Astrocyte (in vitro differentiated cells and primary cell): Measurements from ENCODE around the gene ACTN1. TPM values are rescaled to one million over a fixed set of nuclear protein-coding genes. Genes with fewer than 3 reads are reported as not detected.
A peak's percentile ranks its signal among the peaks of the same experiment; 100 is the strongest.

Source experiments
- DNase-seq: peaks from one replicate; pipeline ENCODE4 v3.0.0-alpha.2; 2010; ENCODE audit warnings: low read depth
- FAIRE-seq: peaks from 2 replicates; lab custom pipeline; 2011; peaks lifted over from hg19 to GRCh38; lab: Jason Lieb, UNC
- H2AFZ ChIP-seq: 2 replicates; pipeline ENCODE4 v1.6.0; 2012; ENCODE audit warnings: low read depth, low read length, inconsistent platforms
- H3K27ac ChIP-seq: 2 replicates; pipeline ENCODE4 v1.5.1; 2011; ENCODE audit warnings: low read depth, low read length, inconsistent platforms
- H3K27me3 ChIP-seq: 2 replicates; pipeline ENCODE4 v1.6.0; 2011; ENCODE audit warnings: low read length, inconsistent platforms; ENCODE audit not compliant: insufficient read depth
- H3K36me3 ChIP-seq: 2 replicates; pipeline ENCODE4 v1.5.1; 2011; ENCODE audit warnings: low read length, inconsistent platforms; ENCODE audit not compliant: insufficient read depth
- H3K4me1 ChIP-seq: 2 replicates; pipeline ENCODE4 v1.5.1; 2011; ENCODE audit warnings: low read length, inconsistent platforms; ENCODE audit not compliant: insufficient read depth
- H3K4me2 ChIP-seq: 2 replicates; pipeline ENCODE4 v1.6.0; 2012; ENCODE audit warnings: low read length, inconsistent platforms
- H3K4me3 ChIP-seq: 2 replicates; pipeline ENCODE4 v1.5.1; 2011; ENCODE audit warnings: low read depth, mild to moderate bottlenecking, low read length, inconsistent platforms; ENCODE audit not compliant: insufficient read depth
- H3K79me2 ChIP-seq: 2 replicates; pipeline ENCODE4 v1.6.0; 2012; ENCODE audit warnings: mild to moderate bottlenecking, low read length, inconsistent platforms; ENCODE audit not compliant: insufficient read depth
- H3K9ac ChIP-seq: 2 replicates; pipeline ENCODE4 v1.6.0; 2012; ENCODE audit warnings: mild to moderate bottlenecking, low read length, inconsistent platforms
- H3K9me3 ChIP-seq: 2 replicates; pipeline ENCODE4 v1.5.1; 2012; ENCODE audit warnings: low read depth, mild to moderate bottlenecking, low read length, inconsistent platforms; ENCODE audit not compliant: insufficient read depth
- H4K20me1 ChIP-seq: 2 replicates; pipeline ENCODE4 v1.6.0; 2012; ENCODE audit warnings: low read length, inconsistent platforms; ENCODE audit not compliant: insufficient read depth
- H3K27ac Mint-ChIP-seq: one replicate; pipeline ENCODE4 v1.8.0; 2021; ENCODE audit warnings: mild to moderate bottlenecking, mixed read lengths; ENCODE audit not compliant: unreplicated experiment
- H3K27me3 Mint-ChIP-seq: one replicate; pipeline ENCODE4 v1.8.0; 2021; ENCODE audit warnings: low read depth, mixed read lengths; ENCODE audit not compliant: unreplicated experiment
- H3K36me3 Mint-ChIP-seq: one replicate; pipeline ENCODE4 v1.8.0; 2021; ENCODE audit warnings: low read depth, mixed read lengths; ENCODE audit not compliant: unreplicated experiment
- H3K4me1 Mint-ChIP-seq: one replicate; pipeline ENCODE4 v1.8.0; 2021; ENCODE audit warnings: low read depth, mixed read lengths; ENCODE audit not compliant: unreplicated experiment
- H3K4me3 Mint-ChIP-seq: one replicate; pipeline ENCODE4 v1.8.0; 2021; ENCODE audit warnings: mild to moderate bottlenecking, moderate library complexity, mixed read lengths; ENCODE audit not compliant: unreplicated experiment
- H3K9me3 Mint-ChIP-seq: one replicate; pipeline ENCODE4 v1.8.0; 2021; ENCODE audit warnings: mild to moderate bottlenecking, mixed read lengths; ENCODE audit not compliant: unreplicated experiment
- CTCF ChIP-seq: IDR thresholded peaks from 2 replicates; pipeline ENCODE4 v1.5.1; 2011; ENCODE audit warnings: low read depth, mild to moderate bottlenecking, inconsistent platforms, low read length, moderate library complexity; ENCODE audit not compliant: insufficient read depth
- EZH2 ChIP-seq: IDR thresholded peaks from 2 replicates; pipeline ENCODE4 v1.6.1; 2012; ENCODE audit warnings: mild to moderate bottlenecking, low read length, inconsistent platforms; ENCODE audit not compliant: insufficient read depth
- total RNA-seq: library from RNA; stranded (reverse); gene quantifications from 2 replicates; pipeline ENCODE4 v1.2.1, GENCODE V29; 2021

The ACTN1 gene
- total RNA-seq, 1 donor from 2014 or later, result 1,163 TPM

DNA sequence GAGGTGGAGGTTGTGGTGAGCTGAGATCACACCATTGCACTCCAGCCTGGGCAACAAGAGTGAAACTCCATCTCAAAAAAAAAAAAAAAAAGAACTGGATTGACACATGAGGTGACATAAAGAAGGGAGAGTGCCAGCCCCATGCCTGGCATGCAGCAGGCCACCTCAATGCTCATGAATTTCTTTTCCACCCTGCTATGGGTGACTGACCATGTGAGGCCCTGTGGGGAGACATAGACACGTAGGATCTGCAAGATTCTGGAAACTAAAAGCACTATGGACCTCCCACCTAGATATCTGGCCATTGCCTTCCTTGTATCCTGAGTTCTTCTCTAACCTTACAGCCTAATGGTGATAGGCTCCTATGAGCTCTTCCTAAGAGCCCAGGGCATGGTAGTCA lies 5.6 kb upstream of the ACTN1 start:
- DNase-seq, result no peak
- no peak overlapping the region for H3K4me3 Mint-ChIP-seq
- H3K4me1 Mint-ChIP-seq, result peaks cover 50% of the 10 kb centered on the region
- Histone ChIP-seq H3K36me3 (no peaks in the 10 kb centered on the region), H3K9me3 (no peaks in the 10 kb centered on the region), H2AFZ (no peak overlapping the region), H3K4me2 (no peak overlapping the region), H3K27ac (no peak overlapping the region), H3K79me2 (peaks cover 12% of the 10 kb centered on the region), H3K27me3 (no peaks in the 10 kb centered on the region), H3K4me1 (peaks cover 30% of the 10 kb centered on the region), H4K20me1 (no peaks in the 10 kb centered on the region), H3K4me3 (no peak overlapping the region), H3K9ac (no peak overlapping the region)
- TF ChIP-seq CTCF (no peak), EZH2 (no peak)
- no peak overlapping the region for H3K27ac Mint-ChIP-seq
- no peak for FAIRE-seq
- no peaks in the 10 kb centered on the region for H3K27me3 Mint-ChIP-seq
- H3K9me3 Mint-ChIP-seq, result peaks cover 2% of the 10 kb centered on the region
- peaks cover 1% of the 10 kb centered on the region for H3K36me3 Mint-ChIP-seq

DNA sequence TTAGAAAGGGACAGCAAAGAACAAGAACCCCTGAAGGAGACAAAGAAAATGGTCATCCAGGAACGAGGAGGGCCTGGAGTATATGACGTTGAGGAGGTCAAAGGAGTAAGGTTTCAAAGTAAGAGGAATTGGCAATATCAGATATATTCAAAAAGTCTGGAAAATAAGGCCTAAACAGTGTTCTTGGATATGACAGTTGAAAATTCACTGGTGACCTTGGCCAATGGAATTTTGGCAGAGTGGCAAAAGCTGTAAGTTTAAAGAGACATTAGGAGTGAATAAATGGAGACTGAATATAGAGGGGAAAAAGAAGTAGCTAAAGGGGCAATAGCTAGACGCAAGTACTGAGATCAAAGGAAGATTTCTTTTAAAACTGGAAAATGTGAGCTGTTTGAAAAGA lies 4.1 kb upstream of the ACTN1 start:
- H3K79me2 ChIP-seq, result peaks cover 19% of the 10 kb centered on the region
- Mint-ChIP-seq H3K36me3 (peaks cover 1% of the 10 kb centered on the region), H3K4me3 (no peak overlapping the region), H3K27me3 (no peaks in the 10 kb centered on the region), H3K27ac (peak overlapping the region; percentile 91), H3K4me1 (peaks cover 43% of the 10 kb centered on the region), H3K9me3 (peaks cover 2% of the 10 kb centered on the region)
- FAIRE-seq, result no peak
- no peaks in the 10 kb centered on the region for H4K20me1 ChIP-seq
- H3K27me3 ChIP-seq, result no peaks in the 10 kb centered on the region
- no peak overlapping the region for H3K27ac ChIP-seq
- no peaks in the 10 kb centered on the region for H3K9me3 ChIP-seq
- H3K4me1 ChIP-seq, result peaks cover 30% of the 10 kb centered on the region
- H3K9ac ChIP-seq, result no peak overlapping the region
- no peak overlapping the region for H3K4me2 ChIP-seq
- H3K36me3 ChIP-seq, result no peaks in the 10 kb centered on the region
- no peak overlapping the region for H2AFZ ChIP-seq
- TF ChIP-seq EZH2, result no peak
- TF ChIP-seq CTCF, result no peak
- DNase-seq, result no peak
- no peak overlapping the region for H3K4me3 ChIP-seq

DNA sequence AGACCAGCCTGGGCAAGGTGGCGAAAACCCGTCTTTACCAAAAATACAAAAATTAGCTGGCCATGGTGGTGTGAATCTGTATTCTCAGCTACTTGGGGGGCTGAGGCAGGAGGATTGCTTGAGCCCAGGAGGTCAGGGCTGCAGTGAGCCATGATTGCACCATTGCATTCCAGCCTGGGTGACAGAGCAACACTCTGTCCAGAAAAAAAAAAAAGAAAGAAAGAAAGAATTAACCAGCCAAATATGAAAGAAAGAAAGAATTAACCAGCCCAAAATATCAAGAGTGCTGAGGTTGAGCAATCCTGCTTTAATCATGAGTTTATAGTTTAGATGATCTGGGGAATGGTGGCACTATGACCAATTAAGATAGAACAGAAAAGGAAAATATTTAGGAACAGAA lies 3.5 kb upstream of the ACTN1 start:
- H3K27me3 ChIP-seq, result no peaks in the 10 kb centered on the region
- H3K36me3 Mint-ChIP-seq, result peaks cover 1% of the 10 kb centered on the region
- no peak for DNase-seq
- peak overlapping the region; percentile 86 for H3K27ac ChIP-seq
- no peaks in the 10 kb centered on the region for H3K27me3 Mint-ChIP-seq
- peaks cover 40% of the 10 kb centered on the region for H3K4me1 Mint-ChIP-seq
- H3K9me3 ChIP-seq, result no peaks in the 10 kb centered on the region
- H3K4me3 Mint-ChIP-seq, result no peak overlapping the region
- peak overlapping the region; percentile 63 for H3K4me2 ChIP-seq
- H3K4me3 ChIP-seq, result no peak overlapping the region
- peak overlapping the region; percentile 91 for H3K27ac Mint-ChIP-seq
- peaks cover 2% of the 10 kb centered on the region for H3K9me3 Mint-ChIP-seq
- H3K36me3 ChIP-seq, result no peaks in the 10 kb centered on the region
- TF ChIP-seq EZH2 (no peak), CTCF (no peak)
- peak overlapping the region; percentile 76 for H3K9ac ChIP-seq
- no peak overlapping the region for H2AFZ ChIP-seq
- no peaks in the 10 kb centered on the region for H4K20me1 ChIP-seq
- peaks cover 25% of the 10 kb centered on the region for H3K79me2 ChIP-seq
- FAIRE-seq, result no peak
- peaks cover 30% of the 10 kb centered on the region for H3K4me1 ChIP-seq
